OCI-LY7 (cell line): ENCODE results near the gene PPIL1. TPM values are rescaled to one million over a fixed set of nuclear protein-coding genes. Genes with fewer than 3 reads are reported as not detected.
"Not testable (repeated sequence)": the region's sequence is repeated elsewhere in the genome, so short reads cannot be mapped to it uniquely, and the experiment has no call there.

Source experiments
- BruUV-seq: library from RNA; stranded (reverse); fragments of 400-500 nt; replicated peaks from 2 replicates; lab custom pipeline; 2021; lab: Mats Ljungman, UMichigan
- CTCF ChIA-PET: fragments of 300-600 bp; sonication (Branson Sonifier 250); formaldehyde crosslinking; loops from one replicate; lab custom pipeline; 2022; ENCODE audit warnings: antibody characterized with exemption; ENCODE audit not compliant: unreplicated experiment; lab: Charles Lee
- POLR2A ChIA-PET: fragments of 300-600 bp; sonication (Branson Sonifier 250); formaldehyde crosslinking; loops from one replicate; lab custom pipeline; 2022; ENCODE audit warnings: antibody characterized with exemption; lab: Charles Lee
- DNase-seq: peaks from one replicate; pipeline ENCODE4 v3.0.0-alpha.2; 2015; ENCODE audit warnings: low spot score
- H2AFZ ChIP-seq: fragments of 200-600 bp; sonication (generic), shearing (Covaris generic); 2 replicates; pipeline ENCODE4 v1.6.1; 2014; ENCODE audit warnings: mild to moderate bottlenecking, antibody characterized with exemption, low read length, moderate library complexity
- H3K27ac ChIP-seq: fragments of 200-600 bp; sonication (generic); 2 replicates; pipeline ENCODE4 v1.5.1; 2014; ENCODE audit warnings: mixed run types, low read depth, mild to moderate bottlenecking, moderate library complexity, low read length, inconsistent platforms; ENCODE audit not compliant: poor library complexity, severe bottlenecking
- H3K36me3 ChIP-seq: fragments of 200-600 bp; sonication (generic); 2 replicates; pipeline ENCODE4 v1.6.1; 2014; ENCODE audit warnings: mild to moderate bottlenecking, antibody characterized with exemption, low read length, moderate library complexity, mixed read lengths; ENCODE audit not compliant: insufficient read depth
- H3K4me1 ChIP-seq: fragments of 200-600 bp; sonication (generic); 2 replicates; pipeline ENCODE4 v1.5.1; 2014; ENCODE audit warnings: mild to moderate bottlenecking, low read length; ENCODE audit not compliant: insufficient read depth, poor library complexity, severe bottlenecking
- H3K4me2 ChIP-seq: fragments of 200-600 bp; sonication (generic); 2 replicates; pipeline ENCODE4 v1.6.1; 2014; ENCODE audit warnings: mild to moderate bottlenecking, low read length
- H3K4me3 ChIP-seq: fragments of 200-600 bp; sonication (generic); 2 replicates; pipeline ENCODE4 v1.5.1; 2014; ENCODE audit warnings: mild to moderate bottlenecking, low read depth, low read length; ENCODE audit not compliant: poor library complexity, severe bottlenecking
- H3K79me2 ChIP-seq: fragments of 200-600 bp; sonication (generic); 2 replicates; pipeline ENCODE4 v1.6.1; 2016; ENCODE audit warnings: low read depth, mild to moderate bottlenecking, low read length, moderate library complexity, mixed read lengths; ENCODE audit not compliant: insufficient read depth
- H3K9me2 ChIP-seq: fragments of 200-600 bp; sonication (generic); 2 replicates; pipeline ENCODE4 v1.6.1; 2016; ENCODE audit warnings: mild to moderate bottlenecking, low read length, mixed read lengths; ENCODE audit not compliant: insufficient read depth
- H3K9me3 ChIP-seq: fragments of 200-600 bp; sonication (generic); 2 replicates; pipeline ENCODE4 v1.6.1; 2014; ENCODE audit warnings: mild to moderate bottlenecking, mixed run types, low read length, mixed read lengths
- H4K20me1 ChIP-seq: fragments of 200-600 bp; sonication (generic); 2 replicates; pipeline ENCODE4 v1.6.1; 2014; ENCODE audit warnings: mild to moderate bottlenecking, antibody characterized with exemption, low read length, moderate library complexity, mixed read lengths; ENCODE audit not compliant: insufficient read depth
- EZH2phosphoT487 ChIP-seq: fragments of 200-600 bp; sonication (generic); IDR thresholded peaks from 2 replicates; pipeline ENCODE4 v1.6.1; 2018; ENCODE audit warnings: low read depth, borderline replicate concordance, mild to moderate bottlenecking, mixed run types, antibody characterized with exemption, low read length, moderate library complexity, mixed read lengths
- intact Hi-C: fragments of 100-400 bp; cut with micrococcal nuclease; formaldehyde crosslinking; loops from one replicate; pipeline ENCODE4 v1.10.0; 2022; ENCODE audit not compliant: unreplicated experiment
- total RNA-seq, 2 experiments: library from RNA; depleted of rRNA in 1 of 2; stranded (reverse); fragments of >200 nt in 1 of 2; shearing (Covaris generic) in 1 of 2; gene quantifications; 2 replicates each; pipeline ENCODE4 v1.2.3, GENCODE V29; 2014 to 2022
- TF ChIP-seq, protein P1 (sequence below): fragments of 200-600 bp; sonication (generic); conservative IDR thresholded peaks from 2 replicates; pipeline ENCODE4 v1.5.1; 2014; ENCODE audit warnings: mild to moderate bottlenecking, antibody characterized with exemption, low read length, moderate library complexity, mixed read lengths

PPIL1 gene
- total RNA-seq, 2 experiments from 2014 or later, result 38.9 to 40.0 TPM

DNA sequence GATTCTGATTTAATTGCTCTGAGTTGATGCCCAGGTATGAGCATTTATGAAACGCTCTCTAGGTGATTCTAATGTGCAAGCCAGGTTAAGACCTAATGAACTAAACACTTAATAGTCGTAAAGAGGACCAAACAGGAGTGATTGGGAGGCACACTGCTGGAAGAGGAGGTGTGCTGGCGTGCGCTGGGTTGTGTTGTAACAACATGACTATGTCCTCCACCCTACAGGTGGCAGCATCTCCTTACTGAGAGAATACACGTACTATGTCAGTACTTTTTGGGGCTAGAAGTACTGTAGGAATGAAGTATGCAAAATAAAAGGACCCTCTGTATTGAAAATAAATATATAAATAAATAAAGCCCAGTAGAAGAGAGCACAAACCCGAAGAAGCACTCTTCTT, 23.0 kb upstream of the PPIL1 start:
- Histone ChIP-seq H3K27ac (no peak overlapping the region), H3K36me3 (peaks cover 19% of the 10 kb centered on the region; the same call in 1 of the 2 replicates), H3K4me2 (no peak overlapping the region), H3K9me2 (no peaks in the 10 kb centered on the region), H3K4me1 (no peaks in the 10 kb centered on the region), H3K79me2 (no peaks in the 10 kb centered on the region), H2AFZ (no peak overlapping the region), H4K20me1 (no peaks in the 10 kb centered on the region), H3K9me3 (no peaks in the 10 kb centered on the region), H3K4me3 (no peak overlapping the region)
- POLR2A ChIA-PET, result interaction anchor here (0.7 kb wide), 2 partner anchors 10 to 73 kb away, joined by 3 to 4 read pairs; no protein-coding TSS in a partner anchor
- CTCF ChIA-PET, result no interaction called here
- no TSS peak for BruUV-seq
- TF ChIP-seq, protein P1, sequence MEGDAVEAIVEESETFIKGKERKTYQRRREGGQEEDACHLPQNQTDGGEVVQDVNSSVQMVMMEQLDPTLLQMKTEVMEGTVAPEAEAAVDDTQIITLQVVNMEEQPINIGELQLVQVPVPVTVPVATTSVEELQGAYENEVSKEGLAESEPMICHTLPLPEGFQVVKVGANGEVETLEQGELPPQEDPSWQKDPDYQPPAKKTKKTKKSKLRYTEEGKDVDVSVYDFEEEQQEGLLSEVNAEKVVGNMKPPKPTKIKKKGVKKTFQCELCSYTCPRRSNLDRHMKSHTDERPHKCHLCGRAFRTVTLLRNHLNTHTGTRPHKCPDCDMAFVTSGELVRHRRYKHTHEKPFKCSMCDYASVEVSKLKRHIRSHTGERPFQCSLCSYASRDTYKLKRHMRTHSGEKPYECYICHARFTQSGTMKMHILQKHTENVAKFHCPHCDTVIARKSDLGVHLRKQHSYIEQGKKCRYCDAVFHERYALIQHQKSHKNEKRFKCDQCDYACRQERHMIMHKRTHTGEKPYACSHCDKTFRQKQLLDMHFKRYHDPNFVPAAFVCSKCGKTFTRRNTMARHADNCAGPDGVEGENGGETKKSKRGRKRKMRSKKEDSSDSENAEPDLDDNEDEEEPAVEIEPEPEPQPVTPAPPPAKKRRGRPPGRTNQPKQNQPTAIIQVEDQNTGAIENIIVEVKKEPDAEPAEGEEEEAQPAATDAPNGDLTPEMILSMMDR, result peak; percentile 60
- TF ChIP-seq EZH2phosphoT487, result no peak
- DNase-seq, result peak; percentile 12
- intact Hi-C loops, result no loop called here

- Histone ChIP-seq H4K20me1 (no peaks in the 10 kb centered on the region), H2AFZ (no peak overlapping the region), H3K27ac (no peak overlapping the region), H3K4me2 (no peak overlapping the region), H3K79me2 (no peaks in the 10 kb centered on the region), H3K36me3 (peaks cover 10% of the 10 kb centered on the region; the same call in 1 of the 2 replicates), H3K4me1 (peaks cover 4% of the 10 kb centered on the region), H3K4me3 (no peak overlapping the region), H3K9me2 (no peaks in the 10 kb centered on the region), H3K9me3 (no peaks in the 10 kb centered on the region)
- POLR2A ChIA-PET, result no interaction called here
- no TSS peak for BruUV-seq
- intact Hi-C loops, result no loop called here
- TF ChIP-seq, protein P1, result no peak
- DNase-seq, result no peak
- CTCF ChIA-PET, result interaction anchor here (0.6 kb wide), 1 partner anchor 63 kb away, joined by 3 read pairs; no protein-coding TSS in a partner anchor
Measured at GRCh38 chr6:36893976-36894932, 19.7 kb upstream of the PPIL1 start.

- H3K9me3 ChIP-seq, H3K27ac ChIP-seq, DNase-seq, H3K4me2 ChIP-seq, H3K36me3 ChIP-seq, H3K9me2 ChIP-seq, H3K4me3 ChIP-seq, H2AFZ ChIP-seq, H4K20me1 ChIP-seq, intact Hi-C loops, POLR2A ChIA-PET, BruUV-seq: not testable (repeated sequence)
- Histone ChIP-seq H3K4me1 (peaks cover 15% of the 10 kb centered on the region), H3K79me2 (peaks cover 20% of the 10 kb centered on the region; the same call in 1 of the 2 replicates)
- CTCF ChIA-PET, result interaction anchor here (0.6 kb wide), 1 partner anchor 117 kb away, joined by 3 read pairs; no protein-coding TSS in a partner anchor
Measured at GRCh38 chr6:36891153-36891552, 16.6 kb upstream of the PPIL1 start.
